C4-2B (cell line): ENCODE data around the gene RNF41.
A peak's percentile ranks its signal among the peaks of the same experiment; 100 is the strongest.

ENCODE experiments used
- H3K27ac ChIP-seq: fragments of 450-650 bp; 2 replicates; pipeline ENCODE4 v1.5.1; 2017
- CTCF ChIP-seq: fragments of 450-650 bp; conservative IDR thresholded peaks from 2 replicates; pipeline ENCODE4 v1.5.1; 2017; ENCODE audit warnings: mild to moderate bottlenecking
- ZFX ChIP-seq: fragments of 450-650 bp; IDR thresholded peaks from 2 replicates; pipeline ENCODE4 v1.6.1; 2017

RNF41 gene

GRCh38 chr12:56158926-56159461, 62.7 kb downstream of the RNF41 start:
- peak overlapping the region; percentile 92 for H3K27ac ChIP-seq
- TF ChIP-seq ZFX (no peak), CTCF (no peak)

DNA sequence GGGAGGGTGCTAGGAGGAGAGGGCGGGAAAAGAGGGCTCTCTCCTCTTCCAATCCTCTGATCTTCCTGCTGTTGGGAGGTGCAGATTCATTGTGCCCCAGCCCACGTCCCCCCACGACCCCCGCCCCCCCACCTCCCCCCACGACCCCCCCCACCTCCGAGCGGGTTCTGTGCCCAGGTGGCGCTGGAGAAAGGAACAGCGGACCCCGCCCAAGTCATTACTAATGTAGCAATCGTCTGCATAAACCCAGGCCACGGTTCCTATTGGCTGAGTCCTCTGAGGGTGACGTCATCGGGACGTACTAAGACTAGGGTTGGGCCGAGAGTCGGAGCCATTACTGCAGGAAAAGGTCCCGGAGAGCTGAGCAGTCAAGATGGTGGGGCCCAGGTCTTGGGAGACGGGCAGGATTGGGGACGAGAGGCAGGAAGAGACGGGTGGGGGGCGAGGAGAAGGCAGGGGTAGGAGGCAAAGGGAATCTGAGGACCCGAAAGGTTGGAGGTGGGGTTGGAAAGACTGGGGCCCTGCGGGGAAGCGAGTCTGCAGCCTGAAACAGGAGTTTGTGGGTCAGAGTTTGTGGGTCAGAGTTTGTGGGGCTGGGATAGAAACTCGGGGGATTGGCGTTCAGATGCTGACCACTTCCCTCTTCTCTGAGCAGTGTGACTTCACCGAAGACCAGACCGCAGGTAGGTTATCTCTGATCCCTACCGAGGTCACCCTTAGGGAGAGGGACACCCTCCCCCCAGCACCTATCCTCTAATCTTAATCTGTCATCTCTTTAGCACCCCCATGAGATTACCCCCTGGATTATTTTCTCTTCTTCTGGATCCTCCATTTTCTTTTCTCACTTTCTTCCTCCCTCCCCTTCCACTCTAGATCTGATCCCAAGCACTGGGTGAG, 63.4 kb downstream of the RNF41 start, which contains the start of gene MYL6:
Gene MYL6 (plus strand): TSS at position 331 of the 897 bp plus-strand sequence. CDS start 43 bp downstream, at position 374.
- TF ChIP-seq ZFX, result no peak
- TF ChIP-seq CTCF, result no peak

DNA sequence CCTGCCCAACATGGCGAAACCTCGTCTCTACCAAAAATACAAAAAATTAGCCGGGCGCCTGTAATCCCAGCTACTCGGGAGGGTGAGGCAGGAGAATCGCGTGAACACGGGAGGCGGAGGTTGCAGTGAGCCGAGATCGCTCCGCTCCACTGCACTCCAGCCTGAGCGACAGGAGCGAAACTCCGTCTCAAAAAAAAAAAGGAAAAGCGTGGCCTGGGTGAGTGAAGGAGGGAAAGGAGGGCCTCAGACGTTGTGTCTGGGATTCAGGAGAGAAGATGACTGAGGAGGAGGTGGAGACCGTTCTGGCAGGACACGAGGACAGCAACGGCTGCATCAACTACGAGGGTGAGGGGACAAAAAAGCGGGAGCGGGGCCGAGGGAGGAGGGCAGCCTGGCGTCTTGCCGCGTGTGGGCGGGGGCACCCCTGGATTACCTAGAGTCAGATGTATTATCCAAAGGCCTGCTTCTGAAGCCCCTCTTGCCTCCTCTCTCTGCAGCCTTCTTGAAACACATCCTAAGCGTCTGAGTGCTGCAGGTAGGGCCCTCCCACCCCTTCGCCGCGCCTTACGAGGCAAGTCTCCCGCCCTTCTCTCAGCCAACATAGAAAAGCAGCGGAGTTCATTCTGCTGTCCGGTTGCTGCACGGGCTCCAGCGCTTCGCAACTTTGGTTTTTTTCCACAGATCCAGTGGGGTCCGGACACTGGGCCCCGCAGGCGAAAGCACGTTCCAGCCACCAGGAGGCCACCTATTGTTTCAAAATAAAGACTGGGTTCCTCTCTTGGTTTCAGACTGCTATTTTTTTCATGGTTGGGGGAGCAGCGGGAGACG, 64.3 kb downstream of the RNF41 start:
- peak overlapping the region; percentile 92 for H3K27ac ChIP-seq
- TF ChIP-seq ZFX (no peak), CTCF (no peak; the same call in 1 of the 2 replicates)

More for the DNA sequence above, 63.4 kb downstream of the RNF41 start, which contains the start of gene MYL6:
- H3K27ac ChIP-seq, result peak within 1 kb of the TSS; percentile 92

DNA sequence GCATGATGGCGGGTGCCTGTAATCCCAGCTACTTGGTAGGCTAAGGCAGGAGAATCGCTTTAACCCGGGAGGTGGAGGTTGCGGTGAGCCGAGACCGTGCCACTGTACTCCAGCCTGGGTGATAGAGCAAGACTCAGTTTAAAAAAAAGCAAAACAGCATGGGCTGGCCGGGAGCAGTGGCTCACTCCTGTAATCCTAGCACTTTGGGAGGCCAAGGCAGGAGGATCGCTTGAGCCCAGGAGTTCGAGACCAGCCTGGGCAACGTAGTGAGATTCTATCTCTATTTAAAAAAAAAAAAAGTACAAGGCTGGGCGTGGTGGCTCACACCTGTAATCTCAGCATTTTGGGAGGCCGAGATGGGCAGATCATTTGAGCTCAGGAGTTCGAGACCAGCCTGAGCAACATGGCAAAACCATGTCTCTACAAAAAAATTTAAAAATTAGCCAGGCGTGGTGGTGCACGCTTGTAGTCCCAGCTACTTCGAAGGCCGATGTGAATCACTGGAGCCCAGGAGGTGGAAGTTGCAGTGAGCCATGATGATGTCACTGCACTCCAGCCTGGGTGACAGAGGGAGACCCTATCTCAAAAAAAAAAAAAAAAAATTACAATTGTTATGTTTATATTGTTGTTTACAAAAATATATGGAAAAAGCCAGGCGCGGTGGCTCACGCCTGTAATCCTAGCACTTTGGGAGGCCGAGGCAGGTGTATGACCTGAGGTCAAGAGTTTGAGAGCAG, 65.1 kb downstream of the RNF41 start:
- H3K27ac ChIP-seq, result peak overlapping the region; percentile 92

GRCh38 chr12:56155256-56155845, 66.4 kb downstream of the RNF41 start:
- H3K27ac ChIP-seq, result no peak overlapping the region
- TF ChIP-seq ZFX, result no peak
- no peak for TF ChIP-seq CTCF

DNA sequence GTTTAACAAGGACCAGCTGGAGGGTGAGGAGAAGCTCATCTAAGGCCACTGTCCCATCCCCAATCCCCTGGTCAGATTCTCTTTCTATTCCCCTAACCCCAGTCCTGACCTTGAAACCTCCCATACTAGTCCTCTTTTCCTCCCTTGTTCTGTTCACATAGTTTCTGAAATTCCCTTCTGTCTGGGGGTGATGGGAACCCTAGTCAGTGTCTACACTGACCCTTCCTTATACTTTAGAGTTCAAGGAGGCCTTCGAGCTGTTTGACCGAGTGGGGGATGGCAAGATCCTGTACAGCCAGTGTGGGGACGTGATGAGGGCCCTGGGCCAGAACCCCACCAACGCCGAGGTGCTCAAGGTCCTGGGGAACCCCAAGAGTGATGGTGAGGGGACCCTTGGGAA, 66.9 kb downstream of the RNF41 start:
- TF ChIP-seq CTCF (no peak), ZFX (no peak)
- no peak overlapping the region for H3K27ac ChIP-seq

- no peak overlapping the region for H3K27ac ChIP-seq
- no peak for TF ChIP-seq ZFX
- TF ChIP-seq CTCF, result no peak
Measured at GRCh38 chr12:56154246-56154771, 67.4 kb downstream of the RNF41 start.
